HEK293 (cell line): ENCODE results near the gene GPER1.

Source experiments
- BCL11A ChIP-seq: fragments of 450-650 bp; formaldehyde crosslinking; IDR thresholded peaks from 2 replicates; pipeline ENCODE4 v1.5.1; 2016; ENCODE audit warnings: low read depth, missing biosample characterization, missing genetic modification characterization
- CTCF ChIP-seq: fragments of 450-650 bp; formaldehyde crosslinking; IDR thresholded peaks from 2 replicates; pipeline ENCODE4 v1.5.1; 2016; ENCODE audit warnings: missing biosample characterization, missing genetic modification characterization
- ZNF24 ChIP-seq: fragments of 450-650 bp; formaldehyde crosslinking; IDR thresholded peaks from 2 replicates; pipeline ENCODE4 v1.5.1; 2016; ENCODE audit warnings: missing biosample characterization, missing genetic modification characterization
- ZNF274 ChIP-seq, 2 experiments: fragments of 200-500 bp in 1 of 2; fragments of 450-650 bp in 1 of 2; sonication (Bioruptor generic) in 1 of 2; formaldehyde crosslinking in 1 of 2; IDR thresholded peaks; 2 replicates each; pipeline versions ENCODE4 v1.5.1 to v1.6.1; 2014 to 2016; ENCODE audit warnings: borderline replicate concordance in 1 of 2, inconsistent platforms in 1 of 2, low read length in 1 of 2, missing biosample characterization in 1 of 2, missing genetic modification characterization in 1 of 2
- ZNF423 ChIP-seq: fragments of 450-650 bp; formaldehyde crosslinking; IDR thresholded peaks from 2 replicates; pipeline ENCODE4 v1.5.1; 2016; ENCODE audit warnings: missing biosample characterization, missing genetic modification characterization
- ZNF501 ChIP-seq: fragments of 450-650 bp; formaldehyde crosslinking; IDR thresholded peaks from 2 replicates; pipeline ENCODE4 v1.5.1; 2016; ENCODE audit warnings: missing biosample characterization, missing genetic modification characterization
- ZNF654 ChIP-seq: fragments of 450-650 bp; formaldehyde crosslinking; IDR thresholded peaks from 2 replicates; pipeline ENCODE4 v1.5.1; 2016; ENCODE audit warnings: low read depth, missing biosample characterization, missing genetic modification characterization

- TF ChIP-seq BCL11A, result no peak
- no peak for TF ChIP-seq CTCF (tag by site-specific recombination)
- no peak for TF ChIP-seq ZNF501 (tag by site-specific recombination)
- no peak for TF ChIP-seq ZNF654 (tag by site-specific recombination)
- TF ChIP-seq ZNF274 (IDR thresholded peaks at IDR 0.05; ENCODE audit: low read length), result no peak
- TF ChIP-seq ZNF274 (tag by site-specific recombination; IDR thresholded peaks at IDR 0.05; ENCODE audit: borderline replicate concordance), result no peak
- TF ChIP-seq ZNF423 (tag by site-specific recombination), result no peak
- TF ChIP-seq ZNF24 (tag by site-specific recombination), result no peak
These were observed 25.6 kb downstream of the GPER1 start for GRCh38 chr7:1113548-1113885.
